Upper lobe of left lung (tissue), 6 donors: ENCODE measurements around the gene STXBP6. TPM values are rescaled to one million over a fixed set of nuclear protein-coding genes. Genes with fewer than 3 reads are reported as not detected.
A peak's percentile ranks its signal among the peaks of the same experiment; 100 is the strongest.

ENCODE experiments used
- ATAC-seq, 2 donors: fragments of 200-7000 bp; cut with Tn5 transposase; one replicate each; pipeline ENCODE4 v1.9.1; 2022; ENCODE audit warnings: mild to moderate bottlenecking in 2 of 2, moderate library complexity in 2 of 2; ENCODE audit not compliant: low FRiP score in 2 of 2
- DNase-seq, 2 donors: peaks; one replicate each; pipeline ENCODE4 v3.0.0-alpha.2; 2019 to 2020
- H3K27ac ChIP-seq, 4 donors: fragments of 200-600 bp; sonication (generic); one replicate each; pipeline ENCODE4 v1.5.1; 2016 to 2019
- H3K27me3 ChIP-seq, 4 donors: fragments of 200-600 bp; sonication (generic); one replicate each; pipeline ENCODE4 v1.5.1; 2017 to 2019
- H3K36me3 ChIP-seq, 4 donors: fragments of 200-600 bp; sonication (generic); one replicate each; pipeline ENCODE4 v1.5.1; 2016 to 2019
- H3K4me1 ChIP-seq, 4 donors: fragments of 200-600 bp; sonication (generic); one replicate each; pipeline ENCODE4 v1.5.1; 2018 to 2019
- H3K4me3 ChIP-seq, 4 donors: fragments of 200-600 bp; sonication (generic); one replicate each; pipeline ENCODE4 v1.5.1; 2017 to 2019; ENCODE audit warnings: mild to moderate bottlenecking in 2 of 4, moderate library complexity in 1 of 4
- H3K9me3 ChIP-seq, 4 donors: fragments of 200-600 bp; sonication (generic); one replicate each; pipeline ENCODE4 v1.5.1; 2018 to 2019
- CTCF ChIP-seq, 6 experiments: fragments of 450-650 bp in 4 of 6; fragments of 200-600 bp in 2 of 6; sonication (generic) in 2 of 6; IDR thresholded peaks; one replicate each; pipeline ENCODE4 v1.5.1; 2016 to 2019; ENCODE audit warnings: antibody characterized with exemption in 6 of 6
- EP300 ChIP-seq, 4 donors: sonication (generic); formaldehyde crosslinking; IDR thresholded peaks; one replicate each; pipeline ENCODE4 v1.5.1; 2017; ENCODE audit warnings: antibody characterized with exemption in 4 of 4, control low read depth in 2 of 4
- POLR2A ChIP-seq, 4 donors: fragments of 450-650 bp; IDR thresholded peaks; one replicate each; pipeline ENCODE4 v1.5.1; 2016 to 2017; ENCODE audit warnings: antibody characterized with exemption in 4 of 4, mild to moderate bottlenecking in 2 of 4
- POLR2AphosphoS5 ChIP-seq, 2 donors: sonication (generic); formaldehyde crosslinking; IDR thresholded peaks; one replicate each; pipeline ENCODE4 v1.5.1; 2017; ENCODE audit warnings: antibody characterized with exemption in 2 of 2
- WGBS, 2 donors: methylation state at CpG; one replicate each; pipeline ENCODE4 v1.1.5; 2017 to 2018; 5-methylcytosine and 5-hydroxymethylcytosine counted together
- total RNA-seq, 6 donors: library from RNA; depleted of rRNA in 4 of 6; stranded (reverse); fragments of >200 nt in 4 of 6; gene quantifications; one replicate each; pipeline versions ENCODE4 v1.1.0 to v1.2.1, GENCODE V29; 2016 to 2021
- donor health status: DM: no; HTN: no; CAD: no; lungs with moderate emphysema.
- donor health status: DM: no; HTN: yes; CAD: no; lungs with severe emphysema.

The STXBP6 gene
- total RNA-seq, 6 donors from 2014 or later: 13.6 to 38.3 (median 23.7) TPM

GRCh38 chr14:24986206-24986893 is 63.6 kb downstream of the STXBP6 start:
- TF ChIP-seq POLR2A (IDR thresholded peaks at IDR 0.05): no peak
- TF ChIP-seq CTCF (IDR thresholded peaks at IDR 0.05): no peak
- TF ChIP-seq EP300 (IDR thresholded peaks at IDR 0.05): no peak
- TF ChIP-seq POLR2AphosphoS5 (IDR thresholded peaks at IDR 0.05): no peak
- Histone ChIP-seq H3K9me3 (no peaks in the 10 kb centered on the region), H3K4me3 (no peak overlapping the region), H3K27me3 (no peaks in the 10 kb centered on the region), H3K27ac (peak overlapping the region in 2 of 4 donors; percentile 37 to 75), H3K4me1 (peaks cover 8 to 35% (median 25%) of the 10 kb centered on the region in 4 donors), H3K36me3 (no peaks in the 10 kb centered on the region)
- DNase-seq: no peak
- 88 to 92% methylated on average over 4 of the region's 4 CpGs for WGBS, 2 donors
- no peak for ATAC-seq

- ATAC-seq: no peak
- Histone ChIP-seq H3K4me1 (peaks cover 8 to 35% (median 24%) of the 10 kb centered on the region in 4 donors), H3K27ac (peak overlapping the region in 2 of 4 donors; percentile 37 to 75), H3K4me3 (no peak overlapping the region), H3K36me3 (no peaks in the 10 kb centered on the region), H3K9me3 (no peaks in the 10 kb centered on the region), H3K27me3 (no peaks in the 10 kb centered on the region)
- DNase-seq: peak in 1 of 2 donors; percentile 28
- WGBS, 2 donors: 34 to 35% methylated on average over 6 of the region's 6 CpGs
- TF ChIP-seq CTCF (IDR thresholded peaks at IDR 0.05): no peak
- no peak for TF ChIP-seq EP300 (IDR thresholded peaks at IDR 0.05)
- TF ChIP-seq POLR2A (IDR thresholded peaks at IDR 0.05): no peak
- TF ChIP-seq POLR2AphosphoS5 (IDR thresholded peaks at IDR 0.05): no peak
These were observed 64.9 kb downstream of the STXBP6 start for GRCh38 chr14:24984846-24985589.

GRCh38 chr14:24982472-24983155 is 67.3 kb downstream of the STXBP6 start:
- Histone ChIP-seq H3K4me3 (no peak overlapping the region), H3K27ac (peak overlapping the region in 3 of 4 donors; percentile 3 to 48 (median 36)), H3K27me3 (no peaks in the 10 kb centered on the region), H3K4me1 (peaks cover 8 to 32% (median 14%) of the 10 kb centered on the region in 4 donors), H3K9me3 (no peaks in the 10 kb centered on the region), H3K36me3 (no peaks in the 10 kb centered on the region)
- TF ChIP-seq POLR2A (IDR thresholded peaks at IDR 0.05): no peak
- no peak for TF ChIP-seq CTCF (IDR thresholded peaks at IDR 0.05)
- TF ChIP-seq POLR2AphosphoS5 (IDR thresholded peaks at IDR 0.05): peak in 1 of 2 donors; percentile 55
- peak in 2 of 4 donors; percentile 80 to 89 for TF ChIP-seq EP300 (IDR thresholded peaks at IDR 0.05)
- peak in 1 of 2 donors; percentile 30 for ATAC-seq
- no peak for DNase-seq
- 58 to 62% methylated on average over 6 of the region's 6 CpGs for WGBS, 2 donors

- Histone ChIP-seq H3K27ac (peak overlapping the region in 1 of 4 donors; percentile 35), H3K9me3 (no peaks in the 10 kb centered on the region), H3K4me1 (peaks cover 0 to 14% (median 6%) of the 10 kb centered on the region in 4 donors), H3K4me3 (no peak overlapping the region), H3K27me3 (no peaks in the 10 kb centered on the region), H3K36me3 (no peaks in the 10 kb centered on the region)
- TF ChIP-seq POLR2A (IDR thresholded peaks at IDR 0.05) (no peak), EP300 (IDR thresholded peaks at IDR 0.05) (no peak), CTCF (IDR thresholded peaks at IDR 0.05) (no peak), POLR2AphosphoS5 (IDR thresholded peaks at IDR 0.05) (no peak)
- no peak for DNase-seq
- WGBS, 2 donors: 60 to 84% methylated on average over 2 of the region's 2 CpGs
- no peak for ATAC-seq
These were observed 70.2 kb downstream of the STXBP6 start for GRCh38 chr14:24979725-24980239.
